Sigmoid colon (tissue), 7 donors: ENCODE data around the gene PCOLCE2. TPM values are rescaled to one million over a fixed set of nuclear protein-coding genes. Genes with fewer than 3 reads are reported as not detected.
A peak's percentile ranks its signal among the peaks of the same experiment; 100 is the strongest.

ENCODE experiments used
- DNase-seq: peaks from one replicate; pipeline ENCODE4 v3.0.0-alpha.2; 2019
- H3K27ac ChIP-seq, 4 donors: fragments of 200-600 bp; sonication (generic); one replicate each; pipeline ENCODE4 v1.5.1; 2016 to 2019; ENCODE audit warnings: mild to moderate bottlenecking in 1 of 4
- H3K27me3 ChIP-seq, 3 donors: fragments of 200-600 bp; sonication (generic); one replicate each; pipeline ENCODE4 v1.5.1; 2019; ENCODE audit warnings: mild to moderate bottlenecking in 1 of 3
- H3K36me3 ChIP-seq, 4 donors: fragments of 200-600 bp; sonication (generic); one replicate each; pipeline ENCODE4 v1.5.1; 2016 to 2019
- H3K4me1 ChIP-seq, 4 donors: fragments of 200-600 bp; sonication (generic); one replicate each; pipeline ENCODE4 v1.5.1; 2017 to 2019
- H3K4me3 ChIP-seq, 4 donors: fragments of 200-600 bp; sonication (generic); one replicate each; pipeline ENCODE4 v1.5.1; 2017 to 2019; ENCODE audit warnings: mild to moderate bottlenecking in 2 of 4, moderate library complexity in 1 of 4
- H3K9me3 ChIP-seq, 4 donors: fragments of 200-600 bp in 3 of 4; sonication (generic) in 3 of 4; one replicate each; pipeline versions ENCODE4 v1.5.1 to v1.6.1; 2013 to 2019
- CTCF ChIP-seq, 4 experiments: fragments of 450-650 bp in 3 of 4; fragments of 200-600 bp in 1 of 4; IDR thresholded peaks; one replicate each; pipeline ENCODE4 v1.5.1; 2016 to 2019; ENCODE audit warnings: antibody characterized with exemption in 4 of 4, mild to moderate bottlenecking in 3 of 4, moderate library complexity in 2 of 4
- EP300 ChIP-seq, 4 donors: sonication (generic); formaldehyde crosslinking; IDR thresholded peaks; one replicate each; pipeline ENCODE4 v1.6.1; 2017; ENCODE audit warnings: antibody characterized with exemption in 4 of 4
- POLR2A ChIP-seq, 2 donors: fragments of 450-650 bp; IDR thresholded peaks; one replicate each; pipeline ENCODE4 v1.6.1; 2016; ENCODE audit warnings: antibody characterized with exemption in 2 of 2, mild to moderate bottlenecking in 2 of 2, moderate library complexity in 2 of 2
- POLR2AphosphoS5 ChIP-seq, 4 donors: sonication (generic); formaldehyde crosslinking; IDR thresholded peaks; one replicate each; pipeline ENCODE4 v1.6.1; 2017; ENCODE audit warnings: antibody characterized with exemption in 4 of 4
- WGBS, 2 donors: extraction: QIAGEN DNeasy Blood & Tissue Kit; methylation state at CpG; one replicate each; pipeline ENCODE4 v1.1.7; 2013; 5-methylcytosine and 5-hydroxymethylcytosine counted together
- intact Hi-C: fragments of 100-400 bp; cut with DNase I; formaldehyde crosslinking; loops from one replicate; pipeline ENCODE4 v1.15.1; 2023
- polyA plus RNA-seq, 3 donors: library from polyadenylated mRNA; stranded (reverse); fragments of 200-250 nt; gene quantifications; one replicate each; pipeline ENCODE4 v1.2.3, GENCODE V29; 2013
- total RNA-seq, 4 donors: library from RNA; depleted of rRNA; stranded (reverse); fragments of >200 nt; gene quantifications; one replicate each; pipeline ENCODE4 v1.1.0, GENCODE V29; 2016
- donor health status: healthy with polysubstance abuse.
- donor health status: Bipolar disorder and iron deficiency.
- donor health status: healthy.

PCOLCE2 gene
- total and polyA plus RNA-seq, 7 donors, result 3.6 to 33.9 (median 16.3) TPM; not detected in 1

- intact Hi-C loops, result no loop called here
- Histone ChIP-seq H3K27ac (no peak overlapping the region), H3K9me3 (no peaks in the 10 kb centered on the region), H3K36me3 (no peaks in the 10 kb centered on the region), H3K4me3 (no peak overlapping the region), H3K4me1 (no peaks in the 10 kb centered on the region), H3K27me3 (no peaks in the 10 kb centered on the region)
- no peak for DNase-seq
- no peak for TF ChIP-seq POLR2A (IDR thresholded peaks at IDR 0.05)
- no peak for TF ChIP-seq POLR2AphosphoS5 (IDR thresholded peaks at IDR 0.05)
- no peak for TF ChIP-seq EP300 (IDR thresholded peaks at IDR 0.05)
- no peak for TF ChIP-seq CTCF (IDR thresholded peaks at IDR 0.05)
- 81 to 86% methylated on average over 6 of the region's 6 CpGs for WGBS, 2 donors
Observed at GRCh38 chr3:142931222-142931621, 42.3 kb upstream of the PCOLCE2 start.

GRCh38 chr3:142930463-142930862 lies 41.6 kb upstream of the PCOLCE2 start:
- intact Hi-C loops, result no loop called here
- Histone ChIP-seq H3K27ac (no peak overlapping the region), H3K9me3 (no peaks in the 10 kb centered on the region), H3K27me3 (no peaks in the 10 kb centered on the region), H3K4me1 (no peaks in the 10 kb centered on the region), H3K36me3 (no peaks in the 10 kb centered on the region), H3K4me3 (no peak overlapping the region)
- 21 to 61% methylated on average over 3 of the region's 3 CpGs for WGBS, 2 donors
- no peak for TF ChIP-seq POLR2AphosphoS5 (IDR thresholded peaks at IDR 0.05)
- no peak for TF ChIP-seq POLR2A (IDR thresholded peaks at IDR 0.05)
- TF ChIP-seq EP300 (IDR thresholded peaks at IDR 0.05), result no peak
- no peak for TF ChIP-seq CTCF (IDR thresholded peaks at IDR 0.05)
- no peak for DNase-seq

- no peak for DNase-seq
- Histone ChIP-seq H3K27ac (no peak overlapping the region), H3K4me3 (no peak overlapping the region), H3K36me3 (no peaks in the 10 kb centered on the region), H3K9me3 (no peaks in the 10 kb centered on the region), H3K27me3 (no peaks in the 10 kb centered on the region), H3K4me1 (no peaks in the 10 kb centered on the region)
- 63 to 95% methylated on average over 3 of the region's 3 CpGs for WGBS, 2 donors
- intact Hi-C loops, result no loop called here
- TF ChIP-seq CTCF (IDR thresholded peaks at IDR 0.05) (no peak), POLR2A (IDR thresholded peaks at IDR 0.05) (no peak), EP300 (IDR thresholded peaks at IDR 0.05) (no peak)
Observed at GRCh38 chr3:142929890-142930289, 41.0 kb upstream of the PCOLCE2 start.

GRCh38 chr3:142929109-142929508 lies 40.2 kb upstream of the PCOLCE2 start:
- DNase-seq, result no peak
- Histone ChIP-seq H3K27ac (no peak overlapping the region), H3K36me3 (no peaks in the 10 kb centered on the region), H3K9me3 (no peaks in the 10 kb centered on the region), H3K4me3 (no peak overlapping the region), H3K4me1 (no peaks in the 10 kb centered on the region), H3K27me3 (no peaks in the 10 kb centered on the region)
- intact Hi-C loops, result no loop called here
- 15 to 31% methylated on average over 3 of the region's 3 CpGs for WGBS, 2 donors
- peak in 1 of 4 experiments; percentile 11 for TF ChIP-seq CTCF (IDR thresholded peaks at IDR 0.05)
- TF ChIP-seq POLR2A (IDR thresholded peaks at IDR 0.05), result no peak
- no peak for TF ChIP-seq POLR2AphosphoS5 (IDR thresholded peaks at IDR 0.05)
- TF ChIP-seq EP300 (IDR thresholded peaks at IDR 0.05), result no peak

GRCh38 chr3:142926368-142926944 lies 37.6 kb upstream of the PCOLCE2 start:
- Histone ChIP-seq H3K27ac (no peak overlapping the region), H3K36me3 (no peaks in the 10 kb centered on the region), H3K4me3 (no peak overlapping the region), H3K27me3 (no peaks in the 10 kb centered on the region), H3K9me3 (no peaks in the 10 kb centered on the region), H3K4me1 (no peaks in the 10 kb centered on the region)
- no peak for DNase-seq
- intact Hi-C loops, result no loop called here
- TF ChIP-seq POLR2AphosphoS5 (IDR thresholded peaks at IDR 0.05) (no peak), POLR2A (IDR thresholded peaks at IDR 0.05) (no peak), EP300 (IDR thresholded peaks at IDR 0.05) (no peak), CTCF (IDR thresholded peaks at IDR 0.05) (no peak)
- WGBS, 2 donors, result 92 to 95% methylated on average over 3 of the region's 3 CpGs
